ENCODE data around the gene MYL12A. TPM values are rescaled to one million over a fixed set of nuclear protein-coding genes. Genes with fewer than 3 reads are reported as not detected.

Gene MYL12A
- total and polyA plus RNA-seq, 4 donors: 158 to 314 (median 179) TPM

- DNase-seq (ENCODE audit: low spot score): no peak
- H3K9me3 ChIP-seq (ENCODE audit: control insufficient read depth in 4 of 4, low read length in 3 of 4): no peaks in the 10 kb centered on the region
- H3K27me3 ChIP-seq (ENCODE audit: control insufficient read depth in 4 of 4, insufficient read depth in 4 of 4, low read length in 3 of 4): no peaks in the 10 kb centered on the region
- peaks cover 0 to 11% (median 4%) of the 10 kb centered on the region in 4 donors for H3K4me1 ChIP-seq (ENCODE audit: control insufficient read depth in 4 of 4, insufficient read depth in 4 of 4, low read length in 3 of 4)
- WGBS: 30% methylated on average over 3 of the region's 3 CpGs
- H3K9ac ChIP-seq (ENCODE audit: low read depth in 1 of 2, low read length in 2 of 2): peak overlapping the region; percentile 38 to 86
- H3K36me3 ChIP-seq (ENCODE audit: control insufficient read depth in 4 of 4, insufficient read depth in 3 of 4, low read depth in 1 of 4, low read length in 3 of 4): peaks cover 0 to 3% (median 1%) of the 10 kb centered on the region in 4 donors
- H3K27ac ChIP-seq (ENCODE audit: low read depth in 1 of 2, low read length in 2 of 2): peak overlapping the region in 1 of 2 donors; percentile 23
- H3K4me3 ChIP-seq (ENCODE audit: low read depth in 1 of 3, low read length in 3 of 3): peak overlapping the region in 2 of 3 donors; percentile 28 to 33
- peak; percentile 62 for TF ChIP-seq SP1 (IDR thresholded peaks at IDR 0.05)
- no peak for TF ChIP-seq ZBTB33 (IDR thresholded peaks at IDR 0.05)
- TF ChIP-seq FOXA1 (IDR thresholded peaks at IDR 0.05): peak; percentile 49
- TF ChIP-seq HNF4G (IDR thresholded peaks at IDR 0.05): peak; percentile 0
- TF ChIP-seq YY1 (IDR thresholded peaks at IDR 0.05): peak; percentile 58
- no peak for TF ChIP-seq ATF3 (IDR thresholded peaks at IDR 0.05)
- TF ChIP-seq CTCF (IDR thresholded peaks at IDR 0.05; ENCODE audit: low read depth, low read length, missing input control): no peak
- no peak for TF ChIP-seq MAX (IDR thresholded peaks at IDR 0.05)
- peak; percentile 67 for TF ChIP-seq TAF1 (conservative IDR thresholded peaks at IDR 0.05)
- TF ChIP-seq FOXA2 (IDR thresholded peaks at IDR 0.05): peak; percentile 69
- TF ChIP-seq HNF4A (conservative IDR thresholded peaks at IDR 0.05): peak; percentile 62 to 74
- no peak for TF ChIP-seq EGR1 (IDR thresholded peaks at IDR 0.05; ENCODE audit: low read depth in 2 of 2)
- TF ChIP-seq GABPA (IDR thresholded peaks at IDR 0.05 in 1 of 2, conservative IDR thresholded peaks at IDR 0.05 in 1 of 2): no peak
- no peak for TF ChIP-seq RAD21 (IDR thresholded peaks at IDR 0.05)
- TF ChIP-seq REST (IDR thresholded peaks at IDR 0.05): peak; percentile 77
- no peak for TF ChIP-seq NR2F2 (IDR thresholded peaks at IDR 0.05)
- peak in 1 of 2 donors; percentile 38 for TF ChIP-seq JUND (IDR thresholded peaks at IDR 0.05)
- TF ChIP-seq RXRA (IDR thresholded peaks at IDR 0.05): peak; percentile 65 to 77
Observed at GRCh38 chr18:3217948-3218647, 29.5 kb upstream of the MYL12A start.

All from liver (tissue), 9 donors.